ENCODE data around the gene OR2Y1. TPM values are rescaled to one million over a fixed set of nuclear protein-coding genes. Genes with fewer than 3 reads are reported as not detected.

The OR2Y1 gene
- total and polyA plus RNA-seq, 2 experiments from 2014 or later: not detected

DNA sequence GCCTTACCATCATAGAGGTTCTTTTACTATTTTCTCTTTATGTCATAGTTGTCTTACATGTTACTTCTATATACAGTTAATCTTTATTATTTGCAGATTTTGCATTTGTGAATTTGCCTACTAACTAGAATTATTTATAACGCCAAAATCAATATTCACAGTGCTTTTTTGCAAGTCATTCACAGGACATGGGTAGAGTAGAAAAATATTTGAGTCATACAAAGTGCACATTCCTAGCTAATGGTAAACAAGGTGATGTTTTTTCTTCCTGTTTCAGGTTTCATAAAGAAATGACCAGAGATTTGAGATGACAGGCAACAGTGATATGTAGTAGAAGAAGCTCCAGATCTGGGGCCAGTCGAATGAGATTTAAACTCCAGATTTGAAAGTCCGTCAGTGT, 30.0 kb upstream of the OR2Y1 start (continued):
- TF ChIP-seq, protein P1, sequence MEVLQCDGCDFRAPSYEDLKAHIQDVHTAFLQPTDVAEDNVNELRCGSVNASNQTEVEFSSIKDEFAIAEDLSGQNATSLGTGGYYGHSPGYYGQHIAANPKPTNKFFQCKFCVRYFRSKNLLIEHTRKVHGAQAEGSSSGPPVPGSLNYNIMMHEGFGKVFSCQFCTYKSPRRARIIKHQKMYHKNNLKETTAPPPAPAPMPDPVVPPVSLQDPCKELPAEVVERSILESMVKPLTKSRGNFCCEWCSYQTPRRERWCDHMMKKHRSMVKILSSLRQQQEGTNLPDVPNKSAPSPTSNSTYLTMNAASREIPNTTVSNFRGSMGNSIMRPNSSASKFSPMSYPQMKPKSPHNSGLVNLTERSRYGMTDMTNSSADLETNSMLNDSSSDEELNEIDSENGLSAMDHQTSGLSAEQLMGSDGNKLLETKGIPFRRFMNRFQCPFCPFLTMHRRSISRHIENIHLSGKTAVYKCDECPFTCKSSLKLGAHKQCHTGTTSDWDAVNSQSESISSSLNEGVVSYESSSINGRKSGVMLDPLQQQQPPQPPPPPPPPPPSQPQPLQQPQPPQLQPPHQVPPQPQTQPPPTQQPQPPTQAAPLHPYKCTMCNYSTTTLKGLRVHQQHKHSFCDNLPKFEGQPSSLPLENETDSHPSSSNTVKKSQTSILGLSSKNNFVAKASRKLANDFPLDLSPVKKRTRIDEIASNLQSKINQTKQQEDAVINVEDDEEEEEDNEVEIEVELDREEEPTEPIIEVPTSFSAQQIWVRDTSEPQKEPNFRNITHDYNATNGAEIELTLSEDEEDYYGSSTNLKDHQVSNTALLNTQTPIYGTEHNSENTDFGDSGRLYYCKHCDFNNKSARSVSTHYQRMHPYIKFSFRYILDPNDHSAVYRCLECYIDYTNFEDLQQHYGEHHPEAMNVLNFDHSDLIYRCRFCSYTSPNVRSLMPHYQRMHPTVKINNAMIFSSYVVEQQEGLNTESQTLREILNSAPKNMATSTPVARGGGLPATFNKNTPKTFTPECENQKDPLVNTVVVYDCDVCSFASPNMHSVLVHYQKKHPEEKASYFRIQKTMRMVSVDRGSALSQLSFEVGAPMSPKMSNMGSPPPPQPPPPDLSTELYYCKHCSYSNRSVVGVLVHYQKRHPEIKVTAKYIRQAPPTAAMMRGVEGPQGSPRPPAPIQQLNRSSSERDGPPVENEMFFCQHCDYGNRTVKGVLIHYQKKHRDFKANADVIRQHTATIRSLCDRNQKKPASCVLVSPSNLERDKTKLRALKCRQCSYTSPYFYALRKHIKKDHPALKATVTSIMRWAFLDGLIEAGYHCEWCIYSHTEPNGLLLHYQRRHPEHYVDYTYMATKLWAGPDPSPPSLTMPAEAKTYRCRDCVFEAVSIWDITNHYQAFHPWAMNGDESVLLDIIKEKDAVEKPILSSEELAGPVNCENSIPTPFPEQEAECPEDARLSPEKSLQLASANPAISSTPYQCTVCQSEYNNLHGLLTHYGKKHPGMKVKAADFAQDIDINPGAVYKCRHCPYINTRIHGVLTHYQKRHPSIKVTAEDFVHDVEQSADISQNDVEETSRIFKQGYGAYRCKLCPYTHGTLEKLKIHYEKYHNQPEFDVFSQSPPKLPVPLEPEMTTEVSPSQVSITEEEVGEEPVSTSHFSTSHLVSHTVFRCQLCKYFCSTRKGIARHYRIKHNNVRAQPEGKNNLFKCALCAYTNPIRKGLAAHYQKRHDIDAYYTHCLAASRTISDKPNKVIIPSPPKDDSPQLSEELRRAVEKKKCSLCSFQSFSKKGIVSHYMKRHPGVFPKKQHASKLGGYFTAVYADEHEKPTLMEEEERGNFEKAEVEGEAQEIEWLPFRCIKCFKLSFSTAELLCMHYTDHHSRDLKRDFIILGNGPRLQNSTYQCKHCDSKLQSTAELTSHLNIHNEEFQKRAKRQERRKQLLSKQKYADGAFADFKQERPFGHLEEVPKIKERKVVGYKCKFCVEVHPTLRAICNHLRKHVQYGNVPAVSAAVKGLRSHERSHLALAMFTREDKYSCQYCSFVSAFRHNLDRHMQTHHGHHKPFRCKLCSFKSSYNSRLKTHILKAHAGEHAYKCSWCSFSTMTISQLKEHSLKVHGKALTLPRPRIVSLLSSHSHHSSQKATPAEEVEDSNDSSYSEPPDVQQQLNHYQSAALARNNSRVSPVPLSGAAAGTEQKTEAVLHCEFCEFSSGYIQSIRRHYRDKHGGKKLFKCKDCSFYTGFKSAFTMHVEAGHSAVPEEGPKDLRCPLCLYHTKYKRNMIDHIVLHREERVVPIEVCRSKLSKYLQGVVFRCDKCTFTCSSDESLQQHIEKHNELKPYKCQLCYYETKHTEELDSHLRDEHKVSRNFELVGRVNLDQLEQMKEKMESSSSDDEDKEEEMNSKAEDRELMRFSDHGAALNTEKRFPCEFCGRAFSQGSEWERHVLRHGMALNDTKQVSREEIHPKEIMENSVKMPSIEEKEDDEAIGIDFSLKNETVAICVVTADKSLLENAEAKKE (CRISPR knock-in tag; IDR thresholded peaks at IDR 0.05): no peak
- TF ChIP-seq STAT1 (IDR thresholded peaks at IDR 0.05; ENCODE audit: unreplicated experiment) (no peak), JUNB (IDR thresholded peaks at IDR 0.05; ENCODE audit: unreplicated experiment) (no peak), CREB1 (CRISPR knock-in tag; IDR thresholded peaks at IDR 0.05; ENCODE audit: low read depth) (no peak)
- TF ChIP-seq, protein P2, sequence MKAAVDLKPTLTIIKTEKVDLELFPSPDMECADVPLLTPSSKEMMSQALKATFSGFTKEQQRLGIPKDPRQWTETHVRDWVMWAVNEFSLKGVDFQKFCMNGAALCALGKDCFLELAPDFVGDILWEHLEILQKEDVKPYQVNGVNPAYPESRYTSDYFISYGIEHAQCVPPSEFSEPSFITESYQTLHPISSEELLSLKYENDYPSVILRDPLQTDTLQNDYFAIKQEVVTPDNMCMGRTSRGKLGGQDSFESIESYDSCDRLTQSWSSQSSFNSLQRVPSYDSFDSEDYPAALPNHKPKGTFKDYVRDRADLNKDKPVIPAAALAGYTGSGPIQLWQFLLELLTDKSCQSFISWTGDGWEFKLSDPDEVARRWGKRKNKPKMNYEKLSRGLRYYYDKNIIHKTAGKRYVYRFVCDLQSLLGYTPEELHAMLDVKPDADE (IDR thresholded peaks at IDR 0.05): no peak

DNA sequence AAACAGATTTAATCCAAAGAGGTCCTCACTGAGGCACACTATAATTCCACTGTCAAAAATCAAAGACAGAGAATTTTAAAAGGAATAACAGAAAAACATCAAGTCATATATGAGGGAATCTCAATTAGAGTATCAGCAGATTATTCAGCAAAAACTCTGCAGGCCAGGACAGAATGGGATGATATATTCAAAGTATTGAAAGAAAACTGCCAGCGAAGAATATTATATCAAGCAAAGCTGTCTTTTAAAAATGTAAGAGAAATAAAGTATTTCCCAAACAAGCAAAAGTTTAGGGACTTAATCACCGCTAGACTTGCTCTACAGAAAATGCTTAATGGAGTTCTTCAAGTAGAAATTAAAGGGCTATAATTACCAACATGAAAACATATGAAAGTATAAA, 15.7 kb upstream of the OR2Y1 start:
- no peak overlapping the region for H3K4me3 ChIP-seq
- H3K27ac ChIP-seq (ENCODE audit: low read depth): no peak overlapping the region
- no peak overlapping the region for H2AFZ ChIP-seq
- H3K36me3 Mint-ChIP-seq (ENCODE audit: low read depth): no peaks in the 10 kb centered on the region
- peaks cover 1% of the 10 kb centered on the region for H3K27me3 Mint-ChIP-seq (ENCODE audit: insufficient read depth, low read depth, poor library complexity)
- H3F3A ChIP-seq (replicated peaks; ENCODE audit: low read depth): no peaks in the 10 kb centered on the region
- H3K4me3 Mint-ChIP-seq: no peak overlapping the region
- no peak for ATAC-seq
- no peaks in the 10 kb centered on the region; the same call in 1 of the 2 replicates for H3K9me2 ChIP-seq (ENCODE audit: insufficient read depth)
- peaks cover 30% of the 10 kb centered on the region for H3K9me3 Mint-ChIP-seq
- no peaks in the 10 kb centered on the region for H3K4me1 ChIP-seq (ENCODE audit: insufficient read depth)
- no peaks in the 10 kb centered on the region for H4K20me1 ChIP-seq (replicated peaks; ENCODE audit: insufficient read depth)
- no peak overlapping the region for H3K4me2 ChIP-seq
- no peaks in the 10 kb centered on the region for H3K4me1 Mint-ChIP-seq
- no peaks in the 10 kb centered on the region for H3K27me3 ChIP-seq (ENCODE audit: insufficient read depth)
- no peak for DNase-seq (ENCODE audit: low spot score)
- no peak overlapping the region for H3K27ac Mint-ChIP-seq
- no peaks in the 10 kb centered on the region for H3K36me3 ChIP-seq (ENCODE audit: insufficient read depth)
- no peaks in the 10 kb centered on the region for H3K79me2 ChIP-seq (replicated peaks; ENCODE audit: insufficient read depth)
- TF ChIP-seq NANOG (IDR thresholded peaks at IDR 0.05; ENCODE audit: borderline replicate concordance) (no peak), ZNF331 (CRISPR knock-in tag; IDR thresholded peaks at IDR 0.05; ENCODE audit: low read depth) (no peak), STAT1 (IDR thresholded peaks at IDR 0.05; ENCODE audit: unreplicated experiment) (no peak), JUNB (IDR thresholded peaks at IDR 0.05; ENCODE audit: unreplicated experiment) (no peak)
- TF ChIP-seq, protein P3, sequence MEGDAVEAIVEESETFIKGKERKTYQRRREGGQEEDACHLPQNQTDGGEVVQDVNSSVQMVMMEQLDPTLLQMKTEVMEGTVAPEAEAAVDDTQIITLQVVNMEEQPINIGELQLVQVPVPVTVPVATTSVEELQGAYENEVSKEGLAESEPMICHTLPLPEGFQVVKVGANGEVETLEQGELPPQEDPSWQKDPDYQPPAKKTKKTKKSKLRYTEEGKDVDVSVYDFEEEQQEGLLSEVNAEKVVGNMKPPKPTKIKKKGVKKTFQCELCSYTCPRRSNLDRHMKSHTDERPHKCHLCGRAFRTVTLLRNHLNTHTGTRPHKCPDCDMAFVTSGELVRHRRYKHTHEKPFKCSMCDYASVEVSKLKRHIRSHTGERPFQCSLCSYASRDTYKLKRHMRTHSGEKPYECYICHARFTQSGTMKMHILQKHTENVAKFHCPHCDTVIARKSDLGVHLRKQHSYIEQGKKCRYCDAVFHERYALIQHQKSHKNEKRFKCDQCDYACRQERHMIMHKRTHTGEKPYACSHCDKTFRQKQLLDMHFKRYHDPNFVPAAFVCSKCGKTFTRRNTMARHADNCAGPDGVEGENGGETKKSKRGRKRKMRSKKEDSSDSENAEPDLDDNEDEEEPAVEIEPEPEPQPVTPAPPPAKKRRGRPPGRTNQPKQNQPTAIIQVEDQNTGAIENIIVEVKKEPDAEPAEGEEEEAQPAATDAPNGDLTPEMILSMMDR (conservative IDR thresholded peaks at IDR 0.05; ENCODE audit: low read depth in 2 of 2): no peak
- TF ChIP-seq, protein P4, sequence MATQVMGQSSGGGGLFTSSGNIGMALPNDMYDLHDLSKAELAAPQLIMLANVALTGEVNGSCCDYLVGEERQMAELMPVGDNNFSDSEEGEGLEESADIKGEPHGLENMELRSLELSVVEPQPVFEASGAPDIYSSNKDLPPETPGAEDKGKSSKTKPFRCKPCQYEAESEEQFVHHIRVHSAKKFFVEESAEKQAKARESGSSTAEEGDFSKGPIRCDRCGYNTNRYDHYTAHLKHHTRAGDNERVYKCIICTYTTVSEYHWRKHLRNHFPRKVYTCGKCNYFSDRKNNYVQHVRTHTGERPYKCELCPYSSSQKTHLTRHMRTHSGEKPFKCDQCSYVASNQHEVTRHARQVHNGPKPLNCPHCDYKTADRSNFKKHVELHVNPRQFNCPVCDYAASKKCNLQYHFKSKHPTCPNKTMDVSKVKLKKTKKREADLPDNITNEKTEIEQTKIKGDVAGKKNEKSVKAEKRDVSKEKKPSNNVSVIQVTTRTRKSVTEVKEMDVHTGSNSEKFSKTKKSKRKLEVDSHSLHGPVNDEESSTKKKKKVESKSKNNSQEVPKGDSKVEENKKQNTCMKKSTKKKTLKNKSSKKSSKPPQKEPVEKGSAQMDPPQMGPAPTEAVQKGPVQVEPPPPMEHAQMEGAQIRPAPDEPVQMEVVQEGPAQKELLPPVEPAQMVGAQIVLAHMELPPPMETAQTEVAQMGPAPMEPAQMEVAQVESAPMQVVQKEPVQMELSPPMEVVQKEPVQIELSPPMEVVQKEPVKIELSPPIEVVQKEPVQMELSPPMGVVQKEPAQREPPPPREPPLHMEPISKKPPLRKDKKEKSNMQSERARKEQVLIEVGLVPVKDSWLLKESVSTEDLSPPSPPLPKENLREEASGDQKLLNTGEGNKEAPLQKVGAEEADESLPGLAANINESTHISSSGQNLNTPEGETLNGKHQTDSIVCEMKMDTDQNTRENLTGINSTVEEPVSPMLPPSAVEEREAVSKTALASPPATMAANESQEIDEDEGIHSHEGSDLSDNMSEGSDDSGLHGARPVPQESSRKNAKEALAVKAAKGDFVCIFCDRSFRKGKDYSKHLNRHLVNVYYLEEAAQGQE (IDR thresholded peaks at IDR 0.05; ENCODE audit: unreplicated experiment): no peak
